Daoy (cell line): ENCODE results near the gene MROH9. TPM values are rescaled to one million over a fixed set of nuclear protein-coding genes. Genes with fewer than 3 reads are reported as not detected.

ENCODE experiments used
- DNase-seq: peaks from one replicate; pipeline ENCODE4 v3.0.0-alpha.2; 2015; ENCODE audit warnings: low read depth
- total RNA-seq: library from RNA; depleted of rRNA; stranded (reverse); fragments of >200 nt; shearing (Covaris generic); gene quantifications from 2 replicates; pipeline ENCODE4 v1.2.3, GENCODE V29; 2014

MROH9 gene
- total RNA-seq, 1 experiment from 2014 or later, result 0.06 TPM

DNA sequence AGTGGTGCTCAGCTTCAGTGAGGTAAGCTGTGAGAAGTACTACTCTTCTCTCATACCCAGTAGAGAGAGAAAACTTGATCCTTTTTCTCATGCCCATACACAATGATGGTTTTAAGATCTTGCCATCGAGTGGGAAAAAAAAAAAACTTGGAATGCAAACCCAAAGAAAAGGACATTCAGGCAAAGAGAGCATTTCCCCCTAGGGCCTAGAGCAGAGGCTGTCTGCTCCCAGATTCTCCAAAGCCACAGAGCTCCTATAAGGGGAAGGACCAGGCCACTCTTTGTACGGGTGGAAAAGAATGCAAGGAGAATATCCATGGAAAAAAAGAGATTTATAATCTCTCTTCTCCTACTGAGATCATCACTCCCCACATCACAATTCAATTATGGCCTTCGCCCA is 34.9 kb downstream of the MROH9 start:
- DNase-seq, result no peak

DNA sequence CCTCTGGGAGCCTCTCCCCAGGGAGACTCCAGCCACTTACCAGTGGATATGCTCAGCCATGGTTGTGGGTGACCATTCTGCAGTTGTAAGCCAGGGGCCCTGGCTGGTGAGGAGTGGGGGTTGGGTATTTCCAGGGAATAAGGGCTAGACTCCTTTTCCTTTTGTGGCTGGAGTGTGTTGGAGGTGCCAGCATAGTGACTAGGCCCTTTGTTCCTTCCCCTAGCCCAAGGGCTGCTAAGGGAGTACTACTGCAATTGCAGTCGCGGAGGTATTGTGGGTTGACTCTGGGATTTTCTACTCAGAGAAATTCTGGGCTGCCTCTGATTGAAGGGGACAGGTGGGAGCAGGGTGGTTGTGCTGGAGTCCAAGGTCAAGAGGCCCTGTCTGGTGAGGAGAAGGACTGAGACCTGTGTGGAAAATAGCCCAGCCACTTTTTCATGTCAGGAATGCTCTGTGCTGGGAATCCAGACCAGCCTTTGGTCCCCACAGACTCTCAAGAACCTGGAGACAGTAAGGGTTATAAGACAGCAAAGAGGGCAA is 43.1 kb downstream of the MROH9 start:
- DNase-seq, result no peak

DNA sequence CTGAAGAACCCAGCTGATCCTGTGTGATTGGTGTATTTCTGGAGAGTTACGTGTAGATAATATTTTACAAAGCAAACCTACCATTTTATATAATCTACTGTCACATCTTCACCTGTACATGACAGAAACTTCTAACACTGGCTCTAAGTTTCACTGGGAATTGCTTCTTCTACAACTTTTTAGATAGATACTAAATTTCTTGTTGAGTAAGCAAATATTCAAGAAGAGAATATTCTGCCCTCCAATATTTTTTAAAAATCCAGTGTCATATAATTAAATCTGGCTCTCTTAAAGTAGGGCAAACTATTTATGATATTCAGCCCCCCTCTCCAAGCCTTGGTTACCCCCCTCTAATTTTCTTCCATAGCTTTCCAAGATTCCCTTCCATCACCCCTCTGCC is 50.1 kb downstream of the MROH9 start:
- no peak for DNase-seq

DNA sequence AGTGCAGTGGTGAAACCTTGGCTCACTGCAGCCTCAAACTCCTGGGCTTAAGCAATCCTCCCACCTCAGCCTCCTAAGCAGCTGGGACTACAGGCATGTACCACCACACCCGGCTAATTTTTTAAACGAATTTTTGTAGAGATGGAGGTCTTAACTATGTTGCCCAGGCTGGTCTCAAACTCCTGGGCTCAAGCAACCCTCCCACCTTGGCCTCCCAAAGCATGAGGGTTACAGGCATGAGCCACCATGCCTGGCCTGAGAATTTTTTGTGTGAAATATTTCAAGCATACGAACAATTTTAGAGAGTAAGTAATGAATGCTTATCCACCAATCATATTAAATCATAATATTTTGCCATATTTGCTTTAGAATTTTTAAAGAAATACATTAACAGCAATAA is 51.6 kb downstream of the MROH9 start:
- DNase-seq, result no peak

DNA sequence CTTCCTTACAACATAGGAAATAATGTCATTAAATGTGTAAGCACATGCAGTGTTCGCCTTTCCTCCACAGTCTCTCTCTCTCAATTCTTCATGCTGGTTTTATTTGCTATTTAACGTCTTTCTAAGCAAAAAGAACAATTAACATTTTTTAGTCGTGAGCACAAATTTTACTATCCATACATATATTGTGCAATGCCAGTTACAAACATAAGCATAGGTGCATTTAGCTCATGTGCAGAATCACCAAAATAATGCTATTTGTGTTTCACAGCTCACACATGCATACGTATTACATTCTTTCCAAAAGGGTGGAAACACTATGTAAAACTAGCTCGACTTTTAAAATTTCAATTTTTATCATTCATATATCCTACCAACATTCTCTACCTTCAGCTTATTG is 52.1 kb downstream of the MROH9 start:
- no peak for DNase-seq

DNA sequence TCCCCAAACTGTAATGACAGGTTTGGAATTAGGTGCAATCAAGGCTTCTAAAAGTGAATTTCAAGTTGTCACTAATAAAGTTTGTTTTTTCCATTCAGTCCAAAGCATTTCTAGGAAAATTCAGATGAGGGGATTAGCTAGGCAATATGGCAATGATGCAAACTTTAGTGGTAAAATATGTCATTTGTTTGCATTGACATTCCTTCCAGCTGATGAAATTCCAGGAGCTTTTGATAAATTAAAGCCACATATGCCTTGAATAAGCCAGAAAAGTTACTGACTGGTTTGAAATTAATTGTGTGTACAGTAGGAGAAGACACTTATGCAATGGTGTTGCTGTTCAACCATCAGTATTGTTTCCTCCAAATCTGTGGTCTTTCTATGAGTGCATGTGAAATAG is 57.8 kb downstream of the MROH9 start:
- no peak for DNase-seq

DNA sequence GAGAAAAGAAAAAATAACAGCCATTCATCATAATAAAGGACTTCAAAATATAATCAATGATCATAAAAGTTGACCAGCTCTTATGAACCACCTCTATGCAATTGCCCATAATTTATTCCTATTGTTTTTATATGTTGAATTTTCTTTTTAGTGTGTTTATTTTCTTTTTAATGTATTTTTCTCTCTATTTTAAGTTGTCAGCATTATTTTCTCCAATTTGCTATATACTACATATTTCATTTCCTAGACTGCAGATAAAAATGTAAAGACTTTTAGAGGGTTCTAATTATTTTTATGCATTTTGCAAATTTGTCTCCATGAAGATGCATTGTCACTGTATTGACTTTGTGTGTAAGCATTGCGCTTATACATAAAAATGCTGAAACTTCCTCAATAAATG is 58.4 kb downstream of the MROH9 start:
- no peak for DNase-seq

DNA sequence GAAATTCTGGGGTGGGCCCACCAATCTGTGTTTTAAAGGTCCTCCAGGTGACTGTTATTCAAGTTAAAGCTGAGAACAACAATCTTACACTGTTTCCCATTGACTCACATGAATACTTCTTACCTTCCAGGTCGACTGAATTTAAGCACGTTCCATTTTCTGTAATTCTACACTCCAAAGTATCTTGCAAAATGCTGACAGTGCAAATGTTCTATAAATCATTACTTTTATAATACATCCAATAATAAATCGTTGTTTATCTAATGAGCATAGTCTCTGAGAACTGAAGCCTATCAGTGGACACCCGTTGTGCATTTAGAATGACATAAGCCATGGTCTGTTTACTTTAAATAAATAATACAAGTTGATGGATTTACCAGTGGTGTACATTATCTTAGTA is 79.5 kb downstream of the MROH9 start:
- DNase-seq, result no peak

DNA sequence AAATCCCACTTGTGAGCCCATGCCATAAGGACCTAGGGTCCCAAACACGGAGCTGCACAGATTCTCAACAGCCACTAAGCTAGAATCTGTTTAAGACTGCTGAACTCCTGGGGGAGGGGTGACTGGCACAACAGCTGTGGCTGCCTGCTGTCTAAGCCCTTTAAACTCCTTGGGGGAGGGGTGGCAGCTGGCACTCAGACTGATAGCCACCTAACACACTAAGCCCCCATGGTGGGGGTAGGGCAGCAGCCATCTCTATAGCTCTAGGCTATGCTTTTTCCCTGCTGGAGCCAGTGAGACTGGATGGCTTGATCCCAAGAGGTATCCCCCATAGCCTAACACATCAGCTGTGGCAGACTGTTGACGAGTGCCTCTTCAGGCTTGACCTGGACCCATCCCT is 82.1 kb downstream of the MROH9 start:
- DNase-seq, result no peak

DNA sequence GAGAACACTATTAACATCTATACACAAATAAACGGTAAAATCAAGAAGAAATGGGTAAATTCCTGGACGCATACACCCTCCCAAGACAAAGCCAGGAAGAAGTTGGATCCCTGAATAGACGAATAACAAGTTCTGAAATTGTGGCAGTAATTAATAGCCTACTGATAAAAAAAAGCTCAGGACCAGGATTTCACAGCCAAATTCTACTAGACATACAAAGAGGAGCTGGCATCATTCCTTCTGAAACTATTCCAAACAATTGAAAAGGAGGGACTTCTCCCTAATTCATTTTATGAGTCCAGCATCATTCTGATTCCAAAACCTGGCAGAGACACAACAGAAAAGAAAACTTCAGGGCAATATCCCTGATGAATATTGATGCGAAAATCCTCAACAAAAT is 84.6 kb downstream of the MROH9 start:
- no peak for DNase-seq

DNA sequence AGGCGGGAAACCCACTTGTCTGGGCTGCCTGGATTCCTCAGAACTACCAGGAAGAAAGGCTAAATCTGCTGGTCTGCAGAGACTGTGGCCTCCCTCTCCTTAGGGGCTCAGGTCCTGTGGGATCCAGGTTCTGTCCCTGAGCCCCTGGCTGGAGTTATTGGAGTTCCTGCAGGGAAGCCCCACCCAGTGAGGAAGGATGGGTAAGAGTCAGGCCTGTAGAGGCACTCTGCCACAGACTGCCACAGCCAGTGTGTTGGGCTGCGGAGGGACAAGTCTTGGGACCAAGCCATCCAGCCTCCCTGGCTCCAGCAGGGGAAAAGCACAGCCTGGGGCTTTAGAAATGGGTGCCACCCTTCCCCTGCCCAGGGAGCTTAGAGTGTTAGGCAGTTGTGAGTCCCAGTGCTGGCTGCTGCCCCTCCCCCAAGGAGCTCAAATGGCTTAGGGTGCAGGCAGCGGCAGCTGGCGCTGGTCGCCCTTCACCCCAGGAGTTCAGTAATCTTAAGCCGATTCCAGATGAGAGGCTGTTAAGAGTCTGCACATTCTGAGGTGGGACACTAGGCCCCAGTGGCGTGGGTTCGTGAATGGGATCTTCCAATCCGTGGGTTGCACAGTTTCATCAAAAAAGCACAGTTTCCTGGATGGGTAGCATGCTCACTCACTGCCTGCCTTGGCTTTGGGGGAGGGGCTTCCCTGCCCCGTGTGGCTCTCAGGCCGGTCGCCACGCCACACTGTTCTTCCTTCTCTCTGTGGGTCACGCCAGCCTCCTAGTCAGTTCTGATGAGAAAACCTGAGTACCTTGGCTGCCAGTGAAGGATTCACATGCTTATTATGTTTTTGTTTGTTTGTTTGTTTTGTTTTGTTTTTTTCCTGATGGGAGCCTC is 97.7 kb downstream of the MROH9 start:
- peak; percentile 4 for DNase-seq

DNA sequence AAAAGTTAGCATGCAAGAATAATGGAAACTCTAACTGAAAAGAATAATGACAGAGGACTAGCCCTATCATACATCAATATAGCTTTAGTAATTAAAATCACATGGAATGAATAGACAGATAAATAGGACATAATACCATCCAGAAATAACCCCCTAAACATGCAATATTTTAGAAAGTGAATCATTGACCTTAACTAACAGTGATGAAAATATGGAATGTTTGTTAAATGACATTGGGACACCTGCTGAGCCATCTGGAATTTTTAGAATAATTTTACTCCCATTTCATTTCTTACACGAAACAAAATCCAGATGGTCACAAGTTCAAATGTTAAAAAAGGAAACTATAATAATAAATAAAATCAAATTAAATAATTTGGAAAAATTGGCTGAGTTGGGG is 102.3 kb downstream of the MROH9 start:
- DNase-seq, result no peak

DNA sequence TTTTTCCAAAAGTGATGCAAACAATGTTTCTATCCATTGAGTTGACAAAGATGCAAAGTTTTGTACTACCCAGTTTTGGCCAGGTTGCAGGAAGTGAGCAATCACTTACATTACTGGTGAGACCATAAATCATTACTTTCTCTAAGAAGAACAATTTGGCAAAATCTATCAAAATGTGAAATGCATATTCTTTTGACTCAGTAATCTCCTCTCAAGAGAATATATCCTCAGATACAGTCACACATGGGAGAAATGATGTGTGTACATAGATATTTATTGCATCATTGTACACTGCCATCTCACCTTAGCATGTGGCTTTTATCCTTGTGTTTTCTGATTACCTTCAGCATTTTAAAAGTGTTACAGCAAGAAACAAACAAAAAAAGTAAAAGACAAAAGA is 103.0 kb downstream of the MROH9 start:
- DNase-seq, result no peak

DNA sequence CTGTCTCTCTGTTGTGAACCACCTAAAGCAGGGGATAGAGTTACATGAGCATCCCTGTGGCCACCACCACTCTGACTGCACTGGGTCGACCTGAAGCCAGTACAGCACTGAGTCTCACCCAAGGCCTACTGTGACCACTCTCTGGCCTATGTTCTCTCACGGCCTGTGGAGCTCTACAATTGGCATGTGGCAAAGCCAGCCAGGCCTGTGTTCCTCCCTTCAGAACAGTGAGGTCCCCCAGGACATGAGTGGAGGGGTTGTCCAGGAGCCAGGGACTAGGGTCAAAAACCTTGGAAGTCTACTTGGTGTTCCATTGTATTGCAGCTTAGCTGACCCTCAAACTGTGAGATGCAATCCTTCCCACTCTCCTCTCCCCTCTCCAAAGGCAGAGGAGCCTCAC is 112.7 kb downstream of the MROH9 start:
- DNase-seq, result no peak

DNA sequence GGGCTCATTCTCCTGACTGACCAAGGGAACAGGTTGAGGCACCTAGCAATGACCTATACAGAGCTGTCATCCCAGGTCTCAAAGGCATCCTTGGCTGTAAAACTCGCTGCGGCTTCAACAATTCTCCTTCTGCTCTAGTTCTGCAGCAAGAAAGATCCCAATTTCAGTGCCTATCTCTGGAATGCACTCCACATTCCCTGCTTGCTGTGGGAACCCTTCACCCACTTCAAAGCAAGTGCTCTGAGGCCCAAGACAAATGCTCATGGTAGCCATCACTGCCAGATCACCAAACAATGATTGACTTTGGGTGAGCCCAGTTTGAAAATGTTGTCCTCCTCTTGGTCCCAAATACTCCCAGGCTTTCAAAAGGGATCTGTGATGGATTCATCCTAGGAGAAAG is 117.6 kb downstream of the MROH9 start:
- no peak for DNase-seq

DNA sequence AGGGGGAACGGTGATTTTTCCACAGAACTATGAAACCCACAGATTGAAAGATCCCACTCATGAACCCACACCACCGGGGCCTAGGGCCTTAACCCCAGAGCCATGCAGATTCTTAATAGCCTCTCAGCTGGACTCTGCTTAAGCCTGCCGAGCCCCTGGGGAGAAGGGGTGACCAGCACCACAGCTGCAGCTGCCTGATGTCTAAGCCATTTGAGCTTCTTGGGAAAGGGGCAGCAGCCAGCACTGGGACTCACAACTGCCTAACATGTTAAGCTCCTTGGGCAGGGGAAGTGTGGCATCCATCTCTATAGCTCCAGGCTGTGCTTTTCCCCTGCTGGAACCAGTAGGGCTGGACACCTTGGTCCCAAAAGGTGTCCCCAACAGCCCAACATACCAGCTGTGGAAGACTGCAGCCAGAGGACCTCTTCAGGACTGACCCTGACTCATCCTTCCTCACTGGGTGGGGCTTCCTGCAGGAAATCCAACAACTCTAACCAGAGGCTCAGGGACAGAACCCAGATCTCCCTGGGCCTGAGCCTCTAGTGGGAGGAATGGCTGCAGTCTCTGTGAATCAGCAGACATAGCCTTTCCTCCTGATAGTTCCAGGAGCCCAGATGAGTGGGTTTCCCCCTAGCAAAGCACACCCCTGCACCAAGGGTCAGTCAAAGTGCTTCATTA is 120.8 kb downstream of the MROH9 start:
- DNase-seq, result peak; percentile 3

DNA sequence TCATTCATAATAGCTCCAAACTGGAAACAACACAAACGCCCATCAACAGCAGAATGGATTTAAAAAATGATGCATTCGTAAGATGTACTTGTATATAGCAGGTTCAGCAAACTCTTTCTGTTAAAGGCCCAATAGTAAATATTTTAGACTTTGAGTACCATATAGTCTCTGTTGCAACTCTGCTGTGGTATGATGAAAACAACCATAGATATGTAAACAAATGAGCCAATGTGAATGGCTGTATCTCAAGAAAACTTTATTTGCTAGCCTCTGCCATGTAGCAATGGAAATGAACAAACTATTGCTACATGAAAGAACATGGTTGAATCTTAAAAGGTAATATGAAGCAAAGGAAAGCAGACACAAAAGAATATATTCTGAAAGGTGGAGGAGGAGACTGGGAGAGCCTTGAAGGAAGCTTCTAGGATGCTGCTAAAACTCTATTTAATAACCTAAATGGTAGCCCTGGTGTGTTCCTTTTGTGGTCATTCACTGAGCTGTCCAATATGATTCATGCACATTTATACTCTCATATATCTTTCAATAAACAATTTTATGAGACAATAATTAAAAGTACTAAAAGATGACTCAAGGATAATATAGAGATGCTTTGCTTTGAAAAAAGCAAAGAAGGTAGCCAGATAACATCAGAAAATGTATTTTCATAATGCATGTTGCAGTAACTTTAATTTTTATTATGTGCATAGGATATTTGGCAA is 126.2 kb downstream of the MROH9 start:
- DNase-seq, result no peak

DNA sequence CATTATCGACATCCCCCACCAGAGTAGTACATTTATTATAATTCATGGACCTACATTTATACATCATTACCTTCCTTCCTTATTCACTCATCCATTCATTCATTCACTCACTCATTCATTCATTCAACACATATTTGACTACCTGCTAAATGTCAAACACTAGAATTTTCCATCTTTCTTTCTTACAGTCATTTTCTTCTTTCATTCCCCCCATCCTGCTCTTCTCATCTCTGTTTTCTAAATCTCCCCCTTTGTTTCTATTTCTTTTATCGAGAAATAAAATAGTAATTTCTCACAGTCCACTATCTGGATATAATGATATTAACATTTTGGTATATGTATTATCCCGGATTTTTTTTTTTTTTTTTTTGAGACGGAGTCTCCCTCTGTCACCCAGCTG is 127.6 kb downstream of the MROH9 start:
- no peak for DNase-seq

DNA sequence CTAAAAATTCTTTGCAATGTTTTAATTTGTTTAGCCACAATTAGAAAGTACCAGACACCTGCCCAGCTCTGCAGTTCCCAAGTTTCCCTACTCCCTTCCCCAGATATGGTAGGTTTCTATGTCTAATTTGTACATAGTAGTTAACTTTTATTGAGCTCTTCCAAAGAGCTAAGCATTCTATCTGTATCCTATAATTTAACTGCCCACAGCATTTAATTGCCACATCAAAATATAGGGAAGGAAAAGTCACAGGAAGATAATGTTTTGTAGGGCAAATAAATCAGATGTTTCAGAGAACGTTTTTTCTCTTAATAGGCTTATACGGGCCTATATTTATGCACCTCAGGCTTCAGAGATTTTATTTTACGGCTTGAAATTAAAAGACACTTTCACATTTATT is 139.7 kb downstream of the MROH9 start:
- no peak for DNase-seq

DNA sequence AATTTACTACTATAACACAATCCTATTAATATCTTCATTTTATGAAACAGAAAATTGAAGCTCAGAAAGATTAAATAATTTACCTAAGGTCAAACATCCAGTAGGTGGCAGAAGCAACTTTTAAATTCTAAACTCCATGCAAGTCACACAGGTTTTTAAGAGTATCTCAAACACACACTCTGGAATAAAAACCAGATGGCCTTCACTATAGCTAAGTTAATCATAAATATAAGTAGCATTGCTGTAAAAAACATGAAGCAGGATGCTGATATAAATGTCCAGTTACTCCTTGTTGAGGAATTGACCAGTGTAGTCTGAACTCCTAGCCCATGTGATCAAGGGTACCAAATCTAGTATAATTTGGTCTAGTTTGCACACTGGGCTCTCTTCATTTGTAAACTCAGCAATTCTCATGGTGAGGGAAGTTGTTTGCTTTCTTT is 146.0 kb downstream of the MROH9 start:
- no peak for DNase-seq

DNA sequence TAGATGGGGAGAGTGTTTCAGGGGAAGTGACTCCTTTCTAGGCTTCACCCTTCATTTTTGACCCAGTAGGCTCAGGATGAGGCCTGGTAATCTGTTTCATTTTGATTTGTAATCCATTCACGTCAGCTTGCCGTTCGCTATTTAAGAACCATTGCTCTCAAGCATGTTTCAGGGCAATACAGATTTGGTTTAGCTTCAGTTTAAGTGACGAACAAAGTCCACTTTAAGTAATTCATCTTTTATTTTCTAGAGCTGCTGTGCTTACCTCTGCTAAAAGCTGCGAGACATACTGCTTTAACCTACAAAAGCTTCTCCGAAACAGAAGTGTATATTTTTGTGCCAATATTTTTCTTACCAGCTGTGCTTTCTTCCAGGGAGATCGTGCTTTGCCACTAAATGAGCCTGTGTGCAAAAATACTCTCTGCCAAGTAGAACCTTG is 146.4 kb downstream of the MROH9 start:
- no peak for DNase-seq

DNA sequence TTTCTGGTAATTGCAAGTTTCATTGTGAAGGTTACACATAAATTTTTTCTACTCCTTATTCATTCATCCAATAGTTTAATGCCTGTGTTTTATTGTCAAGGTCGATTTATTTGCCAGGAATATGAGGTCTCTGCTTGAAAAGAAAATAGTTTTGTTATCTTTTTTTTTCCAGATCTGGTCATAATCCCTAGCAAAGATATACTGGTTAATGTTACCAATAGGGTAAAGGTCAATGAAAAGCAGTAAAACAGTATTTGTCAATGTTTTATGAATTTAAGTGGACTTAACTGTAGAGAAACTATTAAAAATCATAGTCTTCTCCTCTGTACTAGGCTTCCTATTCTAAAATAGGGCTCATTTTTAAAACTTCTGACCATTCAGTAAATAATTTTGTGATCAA is 147.3 kb downstream of the MROH9 start:
- no peak for DNase-seq
